ENCODE measurements around the gene PPM1E. TPM values are rescaled to one million over a fixed set of nuclear protein-coding genes. Genes with fewer than 3 reads are reported as not detected.
A peak's percentile ranks its signal among the peaks of the same experiment; 100 is the strongest.

The PPM1E gene
- polyA plus RNA-seq, 2 of the 4 experiments (the other 2 are of a cell fraction), result 0.05 to 0.25 TPM

GRCh38 chr17:58899191-58899590 lies 143.5 kb downstream of the PPM1E start:
- H3K4me3 ChIP-seq, result no peak overlapping the region
- FAIRE-seq, result no peak
- no peak; a peak in 1 of 6 replicates for ATAC-seq
- ChIA-PET CTCF (no interaction called here), POLR2A (no interaction called here)
- peak in 1 of 2 experiments; percentile 6 for DNase-seq (ENCODE audit: low read depth in 1 of 2, low spot score in 1 of 2)
- H3K4me1 ChIP-seq, result no peaks in the 10 kb centered on the region
- 23% methylated on average over 5 of the region's 5 CpGs for WGBS (ENCODE audit: missing lambda C conversion rate)
- H3K4me2 ChIP-seq, result no peak overlapping the region
- TF ChIP-seq RCOR1 (IDR thresholded peaks at IDR 0.05; ENCODE audit: low read depth, low read length) (no peak), CHD4 (IDR thresholded peaks at IDR 0.05; ENCODE audit: borderline replicate concordance) (no peak), MAX (IDR thresholded peaks at IDR 0.05) (no peak), RARB (CRISPR knock-in tag; IDR thresholded peaks at IDR 0.05) (no peak), SMC3 (IDR thresholded peaks at IDR 0.05) (no peak)
- H3K27ac ChIP-seq, result no peak overlapping the region; a peak in 1 of 6 replicates
- peaks cover 8% of the 10 kb centered on the region; the same call in 2 of the 3 replicates for H3K9me3 ChIP-seq

GRCh38 chr17:58902322-58902721 lies 146.7 kb downstream of the PPM1E start:
- Histone ChIP-seq H3K4me2 (no peak overlapping the region), H3K9me3 (peaks cover 13% of the 10 kb centered on the region; the same call in 2 of the 3 replicates), H3K4me1 (no peaks in the 10 kb centered on the region), H3K4me3 (no peak overlapping the region), H3K27ac (no peak overlapping the region)
- ATAC-seq (no peak), FAIRE-seq (peak; percentile 43), DNase-seq (ENCODE audit: low read depth in 1 of 2, low spot score in 1 of 2) (no peak)
- 9% methylated on average over 1 of the region's 1 CpG for WGBS (ENCODE audit: missing lambda C conversion rate)
- no peak for TF ChIP-seq EP300 (IDR thresholded peaks at IDR 0.05)
- no peak for TF ChIP-seq CHD4 (IDR thresholded peaks at IDR 0.05; ENCODE audit: borderline replicate concordance)
- no peak for TF ChIP-seq ZNF302 (CRISPR knock-in tag; IDR thresholded peaks at IDR 0.05)
- no peak for TF ChIP-seq BCL3 (IDR thresholded peaks at IDR 0.05)
- TF ChIP-seq CTCF (IDR thresholded peaks at IDR 0.05), result no peak
- TF ChIP-seq HOXA7 (CRISPR knock-in tag; IDR thresholded peaks at IDR 0.05), result no peak
- TF ChIP-seq SREBF2 (IDR thresholded peaks at IDR 0.05), result no peak
- TF ChIP-seq NR3C1 (IDR thresholded peaks at IDR 0.05), result no peak
- ChIA-PET CTCF (no interaction called here), POLR2A (no interaction called here)

- Histone ChIP-seq H3K4me1 (peaks cover 12% of the 10 kb centered on the region; the same call in 2 of the 3 replicates), H3K4me3 (no peak overlapping the region), H3K27ac (no peak overlapping the region), H3K9me3 (peaks cover 44% of the 10 kb centered on the region), H3K4me2 (no peak overlapping the region)
- no peak for ATAC-seq
- ChIA-PET CTCF (interaction anchor here (0.8 to 1.0 kb wide), 2 partner anchors 8 to 15 kb away, joined by 3 read pairs; no protein-coding TSS in a partner anchor), POLR2A (no interaction called here)
- DNase-seq (ENCODE audit: low read depth in 1 of 2, low spot score in 1 of 2), result no peak
- peak; percentile 77 for FAIRE-seq
- TF ChIP-seq ZNF302 (CRISPR knock-in tag; IDR thresholded peaks at IDR 0.05) (no peak), RAD21 (conservative IDR thresholded peaks at IDR 0.05 in 1 of 2, IDR thresholded peaks at IDR 0.05 in 1 of 2) (no peak), POLR2A (IDR thresholded peaks at IDR 0.05; ENCODE audit: low read length) (no peak), MYC (IDR thresholded peaks at IDR 0.05; ENCODE audit: borderline replicate concordance, low read length) (no peak)
- WGBS (ENCODE audit: missing lambda C conversion rate), result 39% methylated on average over 8 of the region's 8 CpGs
These were observed 156.2 kb downstream of the PPM1E start for GRCh38 chr17:58911741-58912343.

GRCh38 chr17:58913552-58913951 lies 157.9 kb downstream of the PPM1E start:
- Histone ChIP-seq H3K27ac (peak overlapping the region; percentile 69 to 70; a peak in 5 of 6 replicates), H3K4me1 (peaks cover 12% of the 10 kb centered on the region; the same call in 2 of the 3 replicates), H3K4me2 (peak overlapping the region; percentile 28; the same call in 2 of the 3 replicates), H3K4me3 (no peak overlapping the region), H3K9me3 (peaks cover 44% of the 10 kb centered on the region)
- FAIRE-seq, result no peak
- POLR2A ChIA-PET, result interaction anchor here (1.0 kb wide), 1 partner anchor 282 kb away, joined by 3 read pairs; no protein-coding TSS in a partner anchor
- DNase-seq (ENCODE audit: low read depth in 1 of 2, low spot score in 1 of 2), result no peak
- CTCF ChIA-PET, result interaction anchor here (0.5 to 1.2 kb wide), 4 partner anchors 13 to 467 kb away, joined by 3 to 5 read pairs (median 3); no protein-coding TSS in a partner anchor
- no peak for ATAC-seq
- TF ChIP-seq FOSL2 (IDR thresholded peaks at IDR 0.05) (no peak), FOSL2 (CRISPR knock-in tag; IDR thresholded peaks at IDR 0.05) (no peak), ELK1 (IDR thresholded peaks at IDR 0.05; ENCODE audit: low read depth, low read length) (no peak), MAFK (IDR thresholded peaks at IDR 0.05; ENCODE audit: partially characterized antibody) (no peak), HOXB5 (CRISPR knock-in tag; IDR thresholded peaks at IDR 0.05) (no peak), JUN (IDR thresholded peaks at IDR 0.05) (no peak), MAZ (IDR thresholded peaks at IDR 0.05; ENCODE audit: borderline replicate concordance, low read depth, low read length) (no peak), CHD2 (IDR thresholded peaks at IDR 0.05; ENCODE audit: low read length, partially characterized antibody) (no peak), MYC (IDR thresholded peaks at IDR 0.05; ENCODE audit: borderline replicate concordance, low read length) (no peak)

All from A549 (cell line).